ENCODE measurements around the gene WFIKKN1.

DNA sequence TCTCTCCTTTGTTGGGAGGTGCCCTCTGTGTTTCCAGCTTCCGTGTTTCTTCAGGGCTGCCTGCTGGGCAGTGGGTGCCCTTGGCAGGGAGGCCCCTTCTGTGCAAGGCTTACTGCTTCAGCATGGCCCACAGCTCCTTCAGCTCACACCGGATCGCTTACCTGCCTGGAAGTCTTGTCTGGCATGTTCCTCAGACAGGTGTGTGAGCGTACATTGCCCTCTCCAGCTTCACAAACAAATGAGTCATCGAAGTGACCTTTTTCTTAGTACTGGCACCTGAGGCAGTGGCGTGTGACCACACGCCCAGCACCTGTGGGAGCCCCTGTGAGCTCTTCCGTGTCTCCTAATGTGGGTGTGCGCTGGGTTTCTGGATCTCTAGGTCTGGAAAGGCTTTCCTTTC is 37.4 kb upstream of the WFIKKN1 start:
- TF ChIP-seq RAD21 (IDR thresholded peaks at IDR 0.05; ENCODE audit: low read depth): no peak
- TF ChIP-seq, protein P1, sequence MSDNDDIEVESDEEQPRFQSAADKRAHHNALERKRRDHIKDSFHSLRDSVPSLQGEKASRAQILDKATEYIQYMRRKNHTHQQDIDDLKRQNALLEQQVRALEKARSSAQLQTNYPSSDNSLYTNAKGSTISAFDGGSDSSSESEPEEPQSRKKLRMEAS (IDR thresholded peaks at IDR 0.05): peak; percentile 62; the same call in 1 of the 2 replicates
- TF ChIP-seq, protein P2, sequence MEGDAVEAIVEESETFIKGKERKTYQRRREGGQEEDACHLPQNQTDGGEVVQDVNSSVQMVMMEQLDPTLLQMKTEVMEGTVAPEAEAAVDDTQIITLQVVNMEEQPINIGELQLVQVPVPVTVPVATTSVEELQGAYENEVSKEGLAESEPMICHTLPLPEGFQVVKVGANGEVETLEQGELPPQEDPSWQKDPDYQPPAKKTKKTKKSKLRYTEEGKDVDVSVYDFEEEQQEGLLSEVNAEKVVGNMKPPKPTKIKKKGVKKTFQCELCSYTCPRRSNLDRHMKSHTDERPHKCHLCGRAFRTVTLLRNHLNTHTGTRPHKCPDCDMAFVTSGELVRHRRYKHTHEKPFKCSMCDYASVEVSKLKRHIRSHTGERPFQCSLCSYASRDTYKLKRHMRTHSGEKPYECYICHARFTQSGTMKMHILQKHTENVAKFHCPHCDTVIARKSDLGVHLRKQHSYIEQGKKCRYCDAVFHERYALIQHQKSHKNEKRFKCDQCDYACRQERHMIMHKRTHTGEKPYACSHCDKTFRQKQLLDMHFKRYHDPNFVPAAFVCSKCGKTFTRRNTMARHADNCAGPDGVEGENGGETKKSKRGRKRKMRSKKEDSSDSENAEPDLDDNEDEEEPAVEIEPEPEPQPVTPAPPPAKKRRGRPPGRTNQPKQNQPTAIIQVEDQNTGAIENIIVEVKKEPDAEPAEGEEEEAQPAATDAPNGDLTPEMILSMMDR (IDR thresholded peaks at IDR 0.05 in 2 of 3, conservative IDR thresholded peaks at IDR 0.05 in 1 of 3; ENCODE audit: borderline replicate concordance in 1 of 3, insufficient read depth in 1 of 3, low read depth in 2 of 3, low read length in 2 of 3): no peak
- no peak for TF ChIP-seq POLR2A (IDR thresholded peaks at IDR 0.05; ENCODE audit: borderline replicate concordance, extremely low read depth, insufficient read depth, insufficient read length)
- TF ChIP-seq, protein P3, sequence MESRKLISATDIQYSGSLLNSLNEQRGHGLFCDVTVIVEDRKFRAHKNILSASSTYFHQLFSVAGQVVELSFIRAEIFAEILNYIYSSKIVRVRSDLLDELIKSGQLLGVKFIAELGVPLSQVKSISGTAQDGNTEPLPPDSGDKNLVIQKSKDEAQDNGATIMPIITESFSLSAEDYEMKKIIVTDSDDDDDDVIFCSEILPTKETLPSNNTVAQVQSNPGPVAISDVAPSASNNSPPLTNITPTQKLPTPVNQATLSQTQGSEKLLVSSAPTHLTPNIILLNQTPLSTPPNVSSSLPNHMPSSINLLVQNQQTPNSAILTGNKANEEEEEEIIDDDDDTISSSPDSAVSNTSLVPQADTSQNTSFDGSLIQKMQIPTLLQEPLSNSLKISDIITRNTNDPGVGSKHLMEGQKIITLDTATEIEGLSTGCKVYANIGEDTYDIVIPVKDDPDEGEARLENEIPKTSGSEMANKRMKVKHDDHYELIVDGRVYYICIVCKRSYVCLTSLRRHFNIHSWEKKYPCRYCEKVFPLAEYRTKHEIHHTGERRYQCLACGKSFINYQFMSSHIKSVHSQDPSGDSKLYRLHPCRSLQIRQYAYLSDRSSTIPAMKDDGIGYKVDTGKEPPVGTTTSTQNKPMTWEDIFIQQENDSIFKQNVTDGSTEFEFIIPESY (IDR thresholded peaks at IDR 0.05; ENCODE audit: extremely low read depth, insufficient replicate concordance, low read length): no peak
- no peak for TF ChIP-seq EZH2phosphoT487 (IDR thresholded peaks at IDR 0.05; ENCODE audit: borderline replicate concordance)
- TF ChIP-seq YY1 (IDR thresholded peaks at IDR 0.05; ENCODE audit: extremely low read depth, insufficient replicate concordance, low read depth, low read length): no peak
- no peak for TF ChIP-seq CBX3 (IDR thresholded peaks at IDR 0.05; ENCODE audit: low read depth)
- TF ChIP-seq EGR1 (IDR thresholded peaks at IDR 0.05; ENCODE audit: low read depth): no peak
- no peak for TF ChIP-seq ZFX (IDR thresholded peaks at IDR 0.05)
- TF ChIP-seq FOSL1 (IDR thresholded peaks at IDR 0.05; ENCODE audit: low read depth): peak; percentile 64
- TF ChIP-seq ZNF274 (IDR thresholded peaks at IDR 0.05; ENCODE audit: low read depth, low read length): no peak
- TF ChIP-seq CEBPB (IDR thresholded peaks at IDR 0.05; ENCODE audit: low read depth): no peak
